Peyer's patch (tissue), 4 donors: Measurements from ENCODE around the gene SNCB. TPM values are rescaled to one million over a fixed set of nuclear protein-coding genes. Genes with fewer than 3 reads are reported as not detected.
"Not testable (repeated sequence)": the region's sequence is repeated elsewhere in the genome, so short reads cannot be mapped to it uniquely, and the experiment has no call there.

Experiments
- DNase-seq, 3 donors: peaks; one replicate each; pipeline ENCODE4 v3.0.0-alpha.2; 2017 to 2019
- H3K27ac ChIP-seq, 4 donors: fragments of 200-600 bp; sonication (generic); one replicate each; pipeline ENCODE4 v1.5.1; 2016 to 2019
- H3K27me3 ChIP-seq, 2 donors: fragments of 200-600 bp; sonication (generic); one replicate each; pipeline ENCODE4 v1.5.1; 2019
- H3K36me3 ChIP-seq, 3 donors: fragments of 200-600 bp; sonication (generic); one replicate each; pipeline ENCODE4 v1.5.1; 2016 to 2019
- H3K4me1 ChIP-seq, 4 donors: fragments of 200-600 bp; sonication (generic); one replicate each; pipeline ENCODE4 v1.5.1; 2016 to 2019
- H3K4me3 ChIP-seq, 4 donors: fragments of 200-600 bp; sonication (generic); 1 replicate in 3 of 4; 2 replicates in 1 of 4; pipeline ENCODE4 v1.5.1; 2016 to 2019; ENCODE audit warnings: mild to moderate bottlenecking in 1 of 4
- H3K9me3 ChIP-seq, 4 donors: fragments of 200-600 bp; sonication (generic); one replicate each; pipeline ENCODE4 v1.5.1; 2016 to 2019; ENCODE audit warnings: mild to moderate bottlenecking in 1 of 4
- POLR2A ChIP-seq, 2 donors: fragments of 450-650 bp; IDR thresholded peaks; one replicate each; pipeline ENCODE4 v1.5.1; 2017; ENCODE audit warnings: antibody characterized with exemption in 2 of 2, mild to moderate bottlenecking in 2 of 2, moderate library complexity in 2 of 2
- total RNA-seq, 4 donors: library from RNA; depleted of rRNA; stranded (reverse); fragments of >200 nt; gene quantifications; one replicate each; pipeline ENCODE4 v1.1.0, GENCODE V29; 2016
- TF ChIP-seq, protein P1 (sequence below), 6 experiments: fragments of 450-650 bp in 4 of 6; fragments of 200-600 bp in 2 of 6; sonication (generic) in 1 of 6; IDR thresholded peaks; one replicate each; pipeline ENCODE4 v1.5.1; 2017 to 2019; ENCODE audit warnings: antibody characterized with exemption in 6 of 6, mild to moderate bottlenecking in 3 of 6, moderate library complexity in 1 of 6

SNCB gene
- total RNA-seq, 4 donors from 2014 or later = not detected

DNA sequence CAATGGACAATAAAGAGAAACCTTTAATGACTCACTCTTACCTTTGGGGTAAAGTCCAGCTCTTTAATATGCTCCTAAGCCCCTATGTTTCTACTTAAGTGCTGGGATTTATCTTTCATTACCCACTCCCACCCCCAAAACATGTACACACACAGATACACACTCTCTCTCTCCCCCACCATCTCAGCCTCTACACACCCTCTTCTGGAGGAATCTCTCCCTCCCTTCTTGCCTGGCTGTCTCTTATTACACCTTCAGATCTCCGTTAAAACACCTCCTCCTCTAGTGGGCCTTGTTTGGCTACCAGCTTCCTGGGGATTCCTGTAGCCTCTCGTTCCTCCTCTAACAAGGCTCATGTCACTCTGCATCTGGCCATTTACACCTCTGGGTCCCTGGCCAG is 27.2 kb downstream of the SNCB start:
- DNase-seq = no peak
- H3K36me3 ChIP-seq = no peaks in the 10 kb centered on the region

DNA sequence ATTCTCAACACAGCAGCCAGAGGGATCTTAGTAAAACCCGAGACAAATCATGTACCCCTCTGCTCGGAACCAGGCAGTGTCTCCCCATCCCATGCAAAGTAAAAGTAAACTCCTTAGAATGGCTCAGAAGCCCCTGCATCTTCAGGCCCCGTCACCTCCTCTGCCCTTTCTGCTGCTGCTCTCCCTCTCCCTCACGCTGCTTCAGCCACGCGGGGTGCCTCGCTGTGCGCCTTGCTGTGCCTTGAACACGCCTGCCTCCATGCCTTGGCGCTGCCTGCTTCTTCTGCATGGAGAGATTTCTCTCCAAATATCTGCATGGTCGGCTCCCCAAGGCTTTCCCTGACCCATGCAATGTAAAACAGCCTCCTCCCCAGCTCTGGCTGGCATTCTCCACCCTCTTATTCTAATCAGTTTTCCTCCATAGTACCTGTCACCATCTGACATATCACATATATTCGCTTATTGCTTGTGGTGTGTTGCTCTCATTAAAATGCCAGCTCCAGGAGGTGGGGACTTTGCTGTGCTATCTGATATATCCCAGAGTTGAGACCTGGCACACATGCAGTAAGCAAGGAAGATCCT is 28.3 kb downstream of the SNCB start:
- no peak overlapping the region for H3K27ac ChIP-seq
- no peaks in the 10 kb centered on the region for H3K9me3 ChIP-seq
- H3K36me3 ChIP-seq = no peaks in the 10 kb centered on the region
- no peak for DNase-seq
- peaks cover 0 to 5% (median 2%) of the 10 kb centered on the region in 4 donors for H3K4me1 ChIP-seq
- no peaks in the 10 kb centered on the region for H3K27me3 ChIP-seq
- H3K4me3 ChIP-seq = no peak overlapping the region
- TF ChIP-seq, protein P1, sequence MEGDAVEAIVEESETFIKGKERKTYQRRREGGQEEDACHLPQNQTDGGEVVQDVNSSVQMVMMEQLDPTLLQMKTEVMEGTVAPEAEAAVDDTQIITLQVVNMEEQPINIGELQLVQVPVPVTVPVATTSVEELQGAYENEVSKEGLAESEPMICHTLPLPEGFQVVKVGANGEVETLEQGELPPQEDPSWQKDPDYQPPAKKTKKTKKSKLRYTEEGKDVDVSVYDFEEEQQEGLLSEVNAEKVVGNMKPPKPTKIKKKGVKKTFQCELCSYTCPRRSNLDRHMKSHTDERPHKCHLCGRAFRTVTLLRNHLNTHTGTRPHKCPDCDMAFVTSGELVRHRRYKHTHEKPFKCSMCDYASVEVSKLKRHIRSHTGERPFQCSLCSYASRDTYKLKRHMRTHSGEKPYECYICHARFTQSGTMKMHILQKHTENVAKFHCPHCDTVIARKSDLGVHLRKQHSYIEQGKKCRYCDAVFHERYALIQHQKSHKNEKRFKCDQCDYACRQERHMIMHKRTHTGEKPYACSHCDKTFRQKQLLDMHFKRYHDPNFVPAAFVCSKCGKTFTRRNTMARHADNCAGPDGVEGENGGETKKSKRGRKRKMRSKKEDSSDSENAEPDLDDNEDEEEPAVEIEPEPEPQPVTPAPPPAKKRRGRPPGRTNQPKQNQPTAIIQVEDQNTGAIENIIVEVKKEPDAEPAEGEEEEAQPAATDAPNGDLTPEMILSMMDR (IDR thresholded peaks at IDR 0.05) = no peak
- TF ChIP-seq POLR2A (IDR thresholded peaks at IDR 0.05) = no peak

More for the DNA sequence above, 27.2 kb downstream of the SNCB start:
- no peak for TF ChIP-seq POLR2A (IDR thresholded peaks at IDR 0.05)
- TF ChIP-seq, protein P1 (IDR thresholded peaks at IDR 0.05) = no peak
- Histone ChIP-seq H3K9me3 (no peaks in the 10 kb centered on the region), H3K4me3 (no peak overlapping the region), H3K27me3 (no peaks in the 10 kb centered on the region), H3K27ac (no peak overlapping the region), H3K4me1 (no peaks in the 10 kb centered on the region)

DNA sequence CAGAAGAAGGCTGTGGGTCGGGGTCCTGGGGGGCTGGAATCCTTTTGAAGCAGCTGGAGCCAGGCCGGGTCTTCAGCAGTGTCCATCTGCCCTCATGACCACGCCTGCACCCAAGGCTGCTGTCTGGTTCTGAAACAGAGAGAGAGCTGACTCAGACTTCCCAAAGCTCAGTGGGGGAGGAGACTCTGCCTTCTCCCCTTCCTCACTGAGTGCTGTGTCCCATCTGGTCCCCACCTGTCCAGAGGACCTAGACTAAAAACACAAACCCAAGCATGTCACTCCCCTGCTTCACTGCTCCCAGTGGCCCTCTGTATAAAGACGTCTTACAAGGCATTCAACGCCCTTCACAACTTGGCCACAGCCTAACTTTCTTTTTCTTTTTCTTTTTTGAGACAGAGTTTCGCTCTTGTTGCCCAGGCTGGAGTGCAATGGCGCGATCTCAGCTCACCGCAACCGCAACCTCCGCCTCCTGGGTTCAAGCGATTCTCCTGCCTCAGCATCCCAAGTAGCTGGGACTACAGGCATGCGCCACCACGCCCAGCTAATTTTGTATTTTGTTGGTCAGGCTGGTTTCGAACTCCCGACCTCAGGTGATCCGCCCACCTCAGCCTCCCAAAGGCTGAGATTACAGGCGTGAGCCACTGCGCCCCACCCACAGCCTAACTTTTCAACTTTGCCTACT is 30.4 kb downstream of the SNCB start:
- not testable (repeated sequence) for H3K27me3 ChIP-seq, H3K9me3 ChIP-seq, DNase-seq

DNA sequence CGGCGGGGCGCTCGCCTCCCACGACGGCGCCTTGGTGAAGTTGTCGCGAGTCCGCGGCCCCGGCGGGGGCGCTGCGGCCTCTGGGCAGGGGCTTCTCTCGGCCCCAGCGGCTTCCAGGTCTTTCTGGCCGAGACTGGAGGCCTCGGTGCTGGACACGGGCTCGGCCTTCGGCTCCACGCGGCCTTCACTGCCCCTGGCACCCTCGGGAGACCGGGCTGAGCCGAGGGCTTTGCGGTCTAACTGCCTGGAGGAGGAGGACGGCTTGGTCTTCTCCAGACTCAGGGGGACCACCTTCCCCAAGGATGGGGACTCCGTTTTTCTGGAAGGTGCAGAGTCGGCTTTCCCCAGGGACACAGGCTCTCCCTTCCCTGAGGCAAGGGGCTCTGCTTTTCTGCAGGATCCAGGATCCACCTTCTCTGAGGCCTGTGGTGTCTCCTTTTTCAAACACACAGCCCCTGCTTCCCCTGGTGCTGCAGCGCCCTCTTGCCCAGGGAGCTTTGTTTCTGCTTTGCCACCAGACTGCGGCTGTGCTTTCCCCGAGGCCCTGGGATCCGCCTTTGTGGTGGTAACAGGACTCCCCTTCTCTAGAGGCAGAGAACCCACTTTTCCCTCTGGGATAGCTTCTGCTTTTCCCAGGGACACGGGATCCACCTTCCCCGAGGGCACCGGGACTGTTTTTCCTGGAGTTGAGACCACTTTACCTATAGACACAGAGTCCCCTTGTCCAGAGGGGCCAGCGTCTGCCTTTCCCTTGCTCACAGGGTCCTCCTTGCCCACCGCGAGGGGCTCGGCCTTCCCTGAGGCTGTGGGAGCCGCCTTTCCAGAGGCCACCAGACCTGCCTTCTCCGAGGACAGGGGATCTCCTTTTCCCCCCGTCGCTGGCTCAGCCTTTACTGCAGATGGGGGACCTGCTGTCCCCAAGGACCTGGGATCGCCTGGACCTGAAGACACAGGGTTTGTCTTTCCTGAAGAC is 32.6 kb downstream of the SNCB start:
- Histone ChIP-seq H3K27me3 (no peaks in the 10 kb centered on the region), H3K36me3 (peaks cover 0 to 6% (median 0%) of the 10 kb centered on the region in 3 donors), H3K27ac (peak overlapping the region in 1 of 4 donors; percentile 59), H3K4me1 (peaks cover 0 to 11% (median 3%) of the 10 kb centered on the region in 4 donors), H3K9me3 (no peaks in the 10 kb centered on the region), H3K4me3 (peak overlapping the region; percentile 24 to 61 (median 49))
- TF ChIP-seq POLR2A (IDR thresholded peaks at IDR 0.05) = no peak
- DNase-seq = no peak

More for the DNA sequence above, 30.4 kb downstream of the SNCB start:
- H3K27ac ChIP-seq, H3K36me3 ChIP-seq, H3K4me3 ChIP-seq: not testable (repeated sequence)
- H3K4me1 ChIP-seq = peaks cover 0 to 11% (median 3%) of the 10 kb centered on the region in 4 donors

DNA sequence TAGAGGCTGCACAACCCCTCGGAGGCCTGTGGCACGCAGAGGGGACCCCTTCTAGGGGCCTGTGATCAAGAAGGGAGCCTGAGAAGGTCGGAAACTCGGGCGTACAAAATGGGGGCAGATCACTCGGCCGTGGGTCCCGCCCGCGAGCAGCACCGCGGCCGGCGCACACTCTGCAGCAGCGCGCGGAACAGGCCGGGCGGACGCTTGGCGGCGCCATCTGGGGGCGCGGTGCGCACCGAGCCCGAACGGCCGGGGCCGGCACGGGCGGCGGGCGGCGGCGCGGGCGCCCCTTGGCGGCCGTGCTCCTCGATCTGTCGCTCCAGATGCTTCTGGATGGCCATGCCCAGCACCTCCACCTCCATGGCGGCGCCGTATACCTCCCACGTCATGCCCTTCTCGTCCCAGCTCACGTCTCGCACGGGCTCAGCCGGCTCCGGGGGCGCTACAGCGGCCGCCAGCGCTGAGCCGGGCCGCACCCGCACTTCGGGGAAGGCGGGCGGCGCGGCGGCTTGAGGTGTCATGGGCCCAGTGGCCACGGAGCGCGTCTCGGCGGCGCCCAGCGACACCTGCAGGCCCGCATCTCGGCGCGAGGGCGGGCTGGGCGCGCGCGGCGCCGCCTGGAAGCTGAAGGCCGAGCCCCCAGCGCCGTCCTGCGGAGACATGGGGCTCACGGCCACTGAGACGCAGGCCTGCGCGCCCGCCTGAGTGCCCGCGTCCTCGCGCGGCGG is 33.5 kb downstream of the SNCB start:
- Histone ChIP-seq H3K9me3 (no peaks in the 10 kb centered on the region), H3K4me1 (peaks cover 0 to 11% (median 3%) of the 10 kb centered on the region in 4 donors), H3K36me3 (peaks cover 0 to 8% (median 0%) of the 10 kb centered on the region in 3 donors), H3K27me3 (no peaks in the 10 kb centered on the region), H3K27ac (peak overlapping the region in 2 of 4 donors; percentile 32 to 59), H3K4me3 (peak overlapping the region; percentile 24 to 61 (median 49))
- TF ChIP-seq, protein P1 (IDR thresholded peaks at IDR 0.05) = peak in 4 of 6 experiments; percentile 17 to 60 (median 56)
- TF ChIP-seq POLR2A (IDR thresholded peaks at IDR 0.05) = no peak
- peak; percentile 43 to 83 (median 73) for DNase-seq

DNA sequence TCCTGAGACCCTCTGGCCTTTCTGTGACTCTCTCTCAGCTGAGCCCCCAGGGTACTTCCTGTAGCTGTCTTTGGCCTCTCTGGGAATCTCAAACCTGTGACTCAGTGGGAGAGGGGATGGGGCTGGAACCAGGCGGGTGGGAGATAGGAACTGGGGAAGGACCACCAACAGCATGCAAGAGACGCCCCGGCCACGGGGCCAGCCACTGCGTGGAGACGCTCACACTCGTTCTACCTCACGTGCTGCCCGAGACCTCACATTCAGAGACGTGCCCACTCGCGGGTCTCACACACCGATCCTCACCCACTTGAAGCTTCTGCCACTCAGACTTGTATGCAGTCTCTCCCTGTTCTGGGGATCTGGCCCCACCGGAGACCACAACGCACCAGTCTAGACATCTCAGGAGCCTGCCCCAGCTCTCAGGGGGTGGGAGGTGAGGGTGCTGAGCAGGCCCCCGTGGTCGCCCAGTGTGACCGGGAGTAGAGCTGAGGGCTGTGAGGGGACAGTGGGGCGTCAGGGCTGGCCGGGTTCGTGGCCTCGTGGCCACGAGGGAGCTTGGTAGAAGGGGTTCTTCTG is 34.2 kb downstream of the SNCB start:
- TF ChIP-seq POLR2A (IDR thresholded peaks at IDR 0.05) = no peak
- TF ChIP-seq, protein P1 (IDR thresholded peaks at IDR 0.05) = no peak
- Histone ChIP-seq H3K4me3 (peak overlapping the region in 3 of 4 donors; percentile 48 to 61 (median 50)), H3K27ac (no peak overlapping the region), H3K9me3 (no peaks in the 10 kb centered on the region), H3K36me3 (peaks cover 0 to 9% (median 0%) of the 10 kb centered on the region in 3 donors), H3K27me3 (no peaks in the 10 kb centered on the region), H3K4me1 (peaks cover 0 to 11% (median 3%) of the 10 kb centered on the region in 4 donors)
- no peak for DNase-seq
